HG02840 (cell line): ENCODE measurements around the gene MIB2.
"Not testable (repeated sequence)": the region's sequence is repeated elsewhere in the genome, so short reads cannot be mapped to it uniquely, and the experiment has no call there.

Source experiments
- ATAC-seq: cut with Tn5 transposase; IDR thresholded peaks from one replicate; pipeline ENCODE4 v1.9.1; 2021; ENCODE audit warnings: mild to moderate bottlenecking, moderate library complexity, moderate number of reproducible peaks; ENCODE audit not compliant: unreplicated experiment, low FRiP score

The MIB2 gene

GRCh38 chr1:1675218-1675617 is 59.9 kb downstream of the MIB2 start:
- not testable (repeated sequence) for ATAC-seq

GRCh38 chr1:1676087-1676486 is 60.8 kb downstream of the MIB2 start:
- ATAC-seq = not testable (repeated sequence)

- ATAC-seq = peak; percentile 56
Observed at GRCh38 chr1:1677718-1678580, 62.6 kb downstream of the MIB2 start.

- ATAC-seq = no peak
Observed at GRCh38 chr1:1678581-1679380, 63.5 kb downstream of the MIB2 start.
